ENCODE data around the gene MMP24. TPM values are rescaled to one million over a fixed set of nuclear protein-coding genes. Genes with fewer than 3 reads are reported as not detected.

Gene MMP24
- total and polyA plus RNA-seq, 2 of the 13 experiments (the other 11 are each of a cell fraction or from before 2014, with no cell fraction given) = 0.29 to 0.35 TPM

DNA sequence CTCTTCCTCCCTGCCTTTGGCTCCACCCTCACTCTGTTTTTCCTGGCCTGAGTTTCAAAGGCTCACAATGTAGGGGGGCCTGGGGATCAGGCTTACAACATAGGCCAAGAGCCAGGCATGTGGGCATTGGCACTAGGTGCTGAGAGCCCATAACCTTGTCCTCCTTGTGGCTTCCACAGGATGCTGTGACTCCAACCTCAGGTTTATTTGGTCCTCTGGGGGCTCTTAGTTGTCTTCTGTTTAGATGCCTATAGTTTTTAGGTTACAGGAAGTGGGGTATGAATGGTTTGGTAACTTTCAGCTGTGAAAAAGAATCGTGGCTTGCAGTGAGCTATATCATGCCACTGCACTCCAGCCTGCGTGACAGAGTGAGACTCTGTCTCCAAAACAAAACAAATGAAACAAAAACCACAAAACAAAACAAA lies 25.6 kb downstream of the MMP24 start:
- WGBS (ENCODE audit: low lambda C conversion rate) = 3% methylated on average over 2 of the region's 2 CpGs
- no peaks in the 10 kb centered on the region for H4K20me1 ChIP-seq (ENCODE audit: insufficient read depth, low read length)
- in situ Hi-C loops (cut with HindIII; ENCODE audit: extremely low pct_ligation_motif_present, low pct_unique_long_range_greater_than_20kb) (no loop called here), intact Hi-C loops (cut with micrococcal nuclease; ENCODE audit: unreplicated experiment) (no loop called here)
- no peak overlapping the region for H3K4me3 ChIP-seq (replicated peaks in 1 of 3; ENCODE audit: insufficient read depth in 1 of 3, low read depth in 2 of 3, low read length in 3 of 3)
- H2AFZ ChIP-seq (ENCODE audit: low read length) = no peak overlapping the region
- ATAC-seq = no peak; the same call in 2 of the 3 replicates
- ChIA-PET POLR2A (no interaction called here), CTCF (ENCODE audit: low intra/inter-chr PET ratio, low total read pairs) (no interaction called here)
- no peaks in the 10 kb centered on the region for H3K27me3 ChIP-seq (ENCODE audit: control insufficient read depth in 1 of 2, insufficient read depth in 2 of 2, low read length in 2 of 2)
- H3K27ac ChIP-seq (ENCODE audit: extremely low read length, insufficient read depth, low read length) = no peak overlapping the region
- no peaks in the 10 kb centered on the region for H3K79me2 ChIP-seq (ENCODE audit: insufficient read depth, low read length)
- BruUV-seq (replicated peaks) = no TSS peak
- peaks cover 7% of the 10 kb centered on the region for H3K4me1 ChIP-seq (ENCODE audit: insufficient read depth, low read length)
- H3K36me3 ChIP-seq (replicated peaks in 1 of 2; ENCODE audit: control insufficient read depth in 1 of 2, insufficient read depth in 2 of 2, low read length in 2 of 2) = no peaks in the 10 kb centered on the region
- no peaks in the 10 kb centered on the region for H3K9me3 ChIP-seq (ENCODE audit: low read length)
- FAIRE-seq = no peak
- H3K4me2 ChIP-seq (ENCODE audit: low read depth, low read length) = no peak overlapping the region
- DNase-seq (ENCODE audit: low spot score) = no peak
- no peak overlapping the region for H3K9ac ChIP-seq (ENCODE audit: insufficient read depth, low read depth, low read length)
- TF ChIP-seq, protein P1, sequence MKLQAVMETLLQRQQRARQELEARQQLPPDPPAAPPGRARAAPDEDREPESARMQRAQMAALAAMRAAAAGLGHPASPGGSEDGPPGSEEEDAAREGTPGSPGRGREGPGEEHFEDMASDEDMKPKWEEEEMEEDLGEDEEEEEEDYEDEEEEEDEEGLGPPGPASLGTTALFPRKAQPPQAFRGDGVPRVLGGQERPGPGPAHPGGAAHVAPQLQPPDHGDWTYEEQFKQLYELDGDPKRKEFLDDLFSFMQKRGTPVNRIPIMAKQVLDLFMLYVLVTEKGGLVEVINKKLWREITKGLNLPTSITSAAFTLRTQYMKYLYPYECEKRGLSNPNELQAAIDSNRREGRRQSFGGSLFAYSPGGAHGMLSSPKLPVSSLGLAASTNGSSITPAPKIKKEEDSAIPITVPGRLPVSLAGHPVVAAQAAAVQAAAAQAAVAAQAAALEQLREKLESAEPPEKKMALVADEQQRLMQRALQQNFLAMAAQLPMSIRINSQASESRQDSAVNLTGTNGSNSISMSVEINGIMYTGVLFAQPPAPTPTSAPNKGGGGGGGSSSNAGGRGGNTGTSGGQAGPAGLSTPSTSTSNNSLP (IDR thresholded peaks at IDR 0.05; ENCODE audit: low read depth, low read length) = no peak
- TF ChIP-seq ZFP82 (CRISPR knock-in tag; IDR thresholded peaks at IDR 0.05; ENCODE audit: borderline replicate concordance) (no peak), USF2 (IDR thresholded peaks at IDR 0.05; ENCODE audit: low read depth, low read length) (no peak), USF2 (CRISPR knock-in tag; IDR thresholded peaks at IDR 0.05; ENCODE audit: borderline replicate concordance) (no peak), ELK4 (CRISPR knock-in tag; IDR thresholded peaks at IDR 0.05; ENCODE audit: borderline replicate concordance) (no peak), EZH2 (conservative IDR thresholded peaks at IDR 0.05; ENCODE audit: low read depth, low read length) (no peak), SRSF4 (IDR thresholded peaks at IDR 0.05; ENCODE audit: low read depth, low read length, poor library complexity, severe bottlenecking) (no peak), E2F5 (CRISPR knock-in tag; conservative IDR thresholded peaks at IDR 0.05) (no peak), ZNF563 (CRISPR knock-in tag; IDR thresholded peaks at IDR 0.05) (no peak), ZNF646 (CRISPR knock-in tag; IDR thresholded peaks at IDR 0.05) (no peak), PCBP2 (optimal IDR thresholded peaks at IDR 0.05; ENCODE audit: low read depth, low read length, poor library complexity, severe bottlenecking) (no peak), SUZ12 (IDR thresholded peaks at IDR 0.05; ENCODE audit: low read depth, low read length) (no peak)

Measured in HepG2 (cell line).